CD4-positive, alpha-beta T cell treated with Interleukin-12 subunit alpha and Interleukin-12 subunit beta, for 1 hour (primary cell): ENCODE results near the gene VASH2.
"Not testable (repeated sequence)": the region's sequence is repeated elsewhere in the genome, so short reads cannot be mapped to it uniquely, and the experiment has no call there.

Experiments used
- DNase-seq: peaks from one replicate; pipeline ENCODE4 v3.0.0-alpha.2; 2020

VASH2 gene

DNA sequence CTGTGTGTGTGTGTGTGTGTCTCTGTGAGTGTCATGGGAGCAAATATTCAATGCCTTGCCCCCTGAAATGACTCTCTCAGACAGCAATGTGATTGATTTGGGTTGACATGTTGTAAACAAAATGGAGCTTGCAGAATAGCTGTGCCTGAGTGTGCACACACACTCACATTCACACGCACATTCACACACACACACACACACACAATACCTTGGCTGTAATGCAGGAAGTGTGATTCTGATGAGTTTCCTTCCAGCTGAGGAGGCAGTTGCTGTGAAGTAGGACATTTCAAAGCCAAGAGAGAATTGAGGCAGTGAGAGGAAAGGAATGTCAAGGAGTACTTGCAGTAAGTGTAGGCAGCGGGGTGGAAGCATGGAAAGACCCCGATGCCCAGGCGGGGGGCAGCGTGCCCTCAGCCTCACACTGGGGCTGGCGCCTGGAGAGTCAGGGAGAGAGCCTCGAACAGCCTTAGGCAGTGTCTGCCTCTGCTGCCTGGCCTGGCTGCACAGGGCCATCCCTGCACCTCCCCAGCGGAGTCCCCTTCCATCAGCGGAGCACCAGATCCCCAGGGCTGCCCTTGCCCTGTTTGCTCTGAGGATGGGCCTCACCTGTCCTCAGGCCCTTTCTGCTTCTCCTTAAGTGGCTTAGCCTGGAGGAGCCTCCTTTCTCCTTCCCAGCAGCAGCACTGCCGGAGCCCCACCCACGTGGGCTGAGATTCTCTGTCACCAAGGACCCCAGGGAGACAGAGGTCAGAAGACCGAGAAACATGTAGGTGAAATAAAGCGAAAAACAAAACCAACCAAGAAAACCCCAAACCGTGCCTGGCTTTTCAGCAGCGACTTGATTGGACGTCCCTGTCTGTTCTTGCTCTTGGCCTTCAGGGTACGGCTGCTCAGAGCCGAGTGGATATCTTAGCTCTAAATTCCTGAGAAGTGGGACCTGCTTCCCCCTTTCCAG lies 9.2 kb downstream of the VASH2 start:
- DNase-seq: no peak

- DNase-seq: no peak
Measured at GRCh38 chr1:212960932-212961331, 10.6 kb downstream of the VASH2 start.

GRCh38 chr1:212962509-212962908 lies 12.2 kb downstream of the VASH2 start:
- no peak for DNase-seq

DNA sequence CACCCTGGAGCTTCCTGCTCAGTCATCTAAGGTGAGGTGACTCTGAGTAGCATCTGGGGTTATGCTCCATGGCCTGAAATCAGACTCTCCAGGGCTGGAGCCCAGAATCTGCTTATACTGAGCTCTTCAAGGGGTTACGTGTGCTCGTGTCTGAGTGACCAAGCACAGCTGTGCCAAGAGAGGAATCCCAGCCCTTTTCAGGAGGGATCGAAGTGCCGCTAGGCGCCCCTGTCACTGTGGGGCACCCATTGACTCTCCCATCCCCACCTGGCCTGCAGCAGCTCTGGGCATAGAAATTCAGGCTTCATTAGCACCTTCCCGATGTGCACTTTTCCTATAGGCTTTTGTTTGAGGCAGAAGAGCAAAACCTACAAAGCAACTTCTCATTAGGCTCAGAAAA lies 13.8 kb downstream of the VASH2 start:
- no peak for DNase-seq

DNA sequence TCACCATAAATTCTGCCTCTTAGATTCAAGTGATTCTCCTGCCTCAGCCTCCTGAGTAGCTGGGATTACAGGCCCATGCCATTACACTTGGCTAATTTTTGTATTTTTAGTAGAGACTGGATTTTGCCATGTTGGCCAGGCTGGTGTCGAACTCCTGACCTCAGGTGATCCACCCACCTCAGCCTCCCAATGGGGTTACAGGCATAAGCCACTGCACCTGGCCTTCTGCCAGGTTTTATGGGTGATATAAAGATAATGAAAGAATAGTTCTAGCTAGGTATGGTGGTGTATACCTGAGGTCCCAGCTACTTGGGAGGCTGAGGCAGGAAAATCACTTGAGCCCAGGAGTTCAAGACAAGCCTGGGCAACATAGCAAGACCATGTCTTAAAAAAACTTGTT lies 14.7 kb downstream of the VASH2 start:
- not testable (repeated sequence) for DNase-seq

GRCh38 chr1:212966616-212967015 lies 16.3 kb downstream of the VASH2 start:
- DNase-seq: no peak

DNA sequence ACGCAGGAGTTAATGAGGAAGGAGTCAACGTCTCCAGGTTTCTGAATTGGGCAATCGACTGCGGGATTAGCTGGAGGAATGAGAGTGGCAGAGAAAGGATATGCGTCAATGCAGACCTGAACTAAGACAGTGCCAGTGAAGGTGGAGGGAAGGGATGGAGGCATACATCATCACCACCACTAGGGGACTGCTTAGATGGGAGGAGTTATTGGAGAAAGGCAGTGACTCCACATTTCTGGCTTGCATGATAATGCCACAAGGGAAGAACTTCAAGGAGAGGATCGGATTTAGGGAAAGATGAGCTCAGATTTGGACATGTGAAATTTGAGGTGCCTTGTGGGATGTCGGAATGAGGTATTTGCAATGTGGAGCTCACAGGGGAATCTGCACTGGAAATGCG lies 17.5 kb downstream of the VASH2 start:
- no peak for DNase-seq

DNA sequence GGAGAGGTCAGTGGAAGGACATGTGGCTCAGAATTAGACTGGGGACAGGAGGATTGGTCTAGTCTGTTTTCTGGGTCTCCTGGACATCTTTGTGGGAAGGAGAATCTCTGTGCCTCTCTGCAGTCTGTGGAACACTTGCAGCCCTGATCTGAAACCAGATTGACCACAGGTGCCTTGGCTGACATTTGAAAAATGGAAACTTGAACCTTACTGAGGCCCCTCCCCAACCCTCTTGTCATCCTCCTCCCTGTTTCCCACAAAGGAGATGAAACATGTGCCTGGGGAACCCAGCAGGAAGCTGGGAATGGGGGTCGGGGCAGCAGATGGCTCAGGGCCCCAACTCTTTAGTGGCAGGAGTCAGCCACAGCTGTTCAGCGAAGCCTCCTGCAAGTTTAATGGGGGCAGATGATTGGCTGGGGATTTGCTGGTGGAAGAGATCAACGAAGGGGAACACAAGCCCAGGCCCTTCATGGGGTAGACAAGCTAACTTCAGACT lies 18.1 kb downstream of the VASH2 start:
- DNase-seq: no peak

- DNase-seq: no peak
Measured at GRCh38 chr1:212970085-212970484, 19.7 kb downstream of the VASH2 start.

- DNase-seq: no peak
Measured at GRCh38 chr1:212971312-212971711, 21.0 kb downstream of the VASH2 start.

DNA sequence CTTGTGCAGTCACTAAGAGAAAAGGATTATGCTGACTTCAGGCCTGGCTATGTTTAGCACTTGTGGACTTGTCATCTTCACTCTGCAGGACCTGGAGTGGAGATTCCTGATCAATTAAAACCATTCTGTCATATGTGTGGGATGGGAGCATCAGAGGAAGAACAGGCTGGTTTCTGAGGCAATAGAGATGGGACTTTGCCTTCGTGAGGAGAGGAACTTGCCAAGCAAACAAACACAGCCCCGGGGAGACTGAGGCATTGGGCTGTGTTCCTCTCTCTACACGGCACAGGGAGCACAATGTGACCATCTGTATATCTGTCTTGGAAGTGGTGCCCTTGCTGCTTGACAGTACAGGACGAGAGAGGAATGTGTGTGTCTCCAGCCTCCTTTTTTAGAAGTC lies 23.1 kb downstream of the VASH2 start:
- no peak for DNase-seq

DNA sequence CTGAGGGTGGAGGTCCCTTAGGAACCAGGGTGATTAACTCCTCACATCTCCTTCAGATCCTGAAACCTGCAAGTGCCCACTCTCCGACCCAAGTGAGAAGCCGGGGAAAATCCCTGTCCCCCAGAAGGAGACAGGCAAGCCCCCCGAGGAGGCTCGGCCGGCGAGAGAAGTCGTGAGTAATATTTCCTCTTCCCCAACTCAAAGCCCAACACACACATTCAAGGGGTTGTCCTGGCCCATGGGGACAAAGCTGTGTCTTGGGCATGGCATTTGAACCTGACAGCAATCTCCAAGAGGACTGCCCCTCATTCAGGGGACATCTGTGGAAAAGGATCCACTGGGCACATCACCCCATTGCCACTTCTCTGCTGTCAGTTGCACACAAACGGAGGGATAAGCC lies 23.6 kb downstream of the VASH2 start:
- no peak for DNase-seq

- DNase-seq: no peak
Measured at GRCh38 chr1:212974711-212975110, 24.4 kb downstream of the VASH2 start.

DNA sequence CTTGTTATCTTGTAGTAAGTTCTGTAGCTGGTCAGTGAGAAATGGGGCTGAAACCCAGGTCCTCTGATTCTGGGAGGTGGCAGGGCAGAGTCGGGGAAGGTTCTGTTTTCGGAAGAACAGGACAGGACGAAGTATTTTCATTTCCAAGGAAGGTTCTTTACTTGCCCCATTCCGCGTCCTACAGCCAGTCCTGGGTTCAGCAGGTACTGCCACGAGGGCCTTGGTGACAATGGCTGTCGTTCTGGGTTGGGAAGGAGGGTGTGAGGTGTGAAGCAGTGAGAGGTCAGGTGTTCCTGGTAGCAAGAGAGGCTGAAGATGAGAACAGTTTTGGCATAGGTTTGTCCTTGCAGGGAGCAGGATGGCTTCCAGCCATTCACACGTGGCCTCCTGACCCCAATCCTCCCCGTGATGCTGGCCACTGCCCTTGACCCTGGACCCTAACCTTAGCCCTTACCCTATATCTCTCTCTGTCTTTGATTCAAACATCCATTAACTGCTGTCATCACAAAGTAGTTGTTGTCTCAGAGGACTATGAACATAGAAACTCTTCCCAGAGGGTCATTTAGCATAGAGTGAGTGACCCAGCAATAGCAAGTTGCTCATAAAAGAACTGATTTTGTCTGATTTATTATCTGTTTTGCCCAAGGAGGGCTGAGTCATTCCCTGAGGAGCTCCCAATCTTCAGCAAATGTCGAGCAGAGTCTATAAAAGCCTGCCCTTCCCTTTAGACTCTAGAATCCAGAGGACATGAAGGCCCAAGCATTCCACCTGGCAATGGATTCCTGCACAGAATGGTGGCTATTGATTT lies 25.0 kb downstream of the VASH2 start:
- DNase-seq: no peak

GRCh38 chr1:212976586-212976985 lies 26.2 kb downstream of the VASH2 start:
- no peak for DNase-seq

DNA sequence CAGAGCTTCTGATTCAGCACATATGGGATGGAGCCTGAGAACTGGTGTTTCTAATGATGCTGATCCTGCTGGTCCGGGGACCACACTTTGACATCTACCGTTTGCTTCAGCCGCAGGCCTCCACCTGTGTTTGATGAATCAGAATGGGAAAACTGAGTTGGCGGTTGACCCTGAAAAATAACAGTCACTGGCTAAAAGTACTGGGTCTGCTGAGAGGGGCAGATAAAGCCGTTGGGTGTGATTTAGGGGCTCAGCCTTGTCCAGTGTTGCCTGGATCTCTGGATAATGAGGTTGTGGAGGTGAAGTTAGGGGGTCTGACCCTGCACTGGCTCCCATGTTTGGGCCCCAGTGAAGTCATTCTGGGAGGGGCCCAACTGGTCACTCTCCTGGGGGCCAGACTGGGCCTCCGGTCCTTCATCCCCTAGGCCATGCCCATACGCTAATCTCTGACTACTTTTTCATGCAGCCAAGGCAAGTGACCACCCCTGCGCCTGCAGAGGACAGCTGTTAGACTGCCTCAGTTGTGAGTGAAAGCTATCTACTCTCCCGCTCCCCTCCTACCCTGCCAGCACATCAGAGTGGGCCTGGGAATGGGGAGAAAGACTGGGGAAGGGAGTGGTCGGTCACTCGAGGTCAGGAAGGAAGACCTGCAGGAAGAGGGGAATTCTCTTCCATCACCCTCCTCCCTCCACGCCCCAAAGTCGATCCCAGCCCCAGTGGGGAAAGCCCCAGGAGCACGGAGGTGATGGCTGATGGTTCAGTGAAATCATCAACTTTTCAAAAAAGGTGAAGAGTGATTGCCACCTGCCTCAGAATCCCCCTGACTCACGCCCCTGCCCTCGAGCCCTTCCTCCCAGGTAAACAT lies 27.7 kb downstream of the VASH2 start:
- DNase-seq: no peak

GRCh38 chr1:212979340-212980122 lies 29.2 kb downstream of the VASH2 start:
- DNase-seq: peak; percentile 18

GRCh38 chr1:212980123-212980785 lies 29.9 kb downstream of the VASH2 start:
- DNase-seq: no peak

GRCh38 chr1:212981025-212981495 lies 30.7 kb downstream of the VASH2 start:
- no peak for DNase-seq

- no peak for DNase-seq
Measured at GRCh38 chr1:212981571-212982328, 31.4 kb downstream of the VASH2 start.
